HG03342 (cell line): Measurements from ENCODE around the gene NPHP3.
"Not testable (repeated sequence)": the region's sequence is repeated elsewhere in the genome, so short reads cannot be mapped to it uniquely, and the experiment has no call there.

Source experiments
- ATAC-seq: cut with Tn5 transposase; IDR thresholded peaks from one replicate; pipeline ENCODE4 v1.9.1; 2021; ENCODE audit warnings: mild to moderate bottlenecking, moderate library complexity; ENCODE audit not compliant: unreplicated experiment

The NPHP3 gene

GRCh38 chr3:132650153-132650552 is 72.1 kb downstream of the NPHP3 start:
- peak; percentile 66 for ATAC-seq

GRCh38 chr3:132645058-132645457 is 77.2 kb downstream of the NPHP3 start:
- no peak for ATAC-seq

GRCh38 chr3:132643366-132643765 is 78.8 kb downstream of the NPHP3 start:
- ATAC-seq = no peak

- no peak for ATAC-seq
Observed at GRCh38 chr3:132642539-132642847, 79.7 kb downstream of the NPHP3 start.

GRCh38 chr3:132641837-132642538 is 80.2 kb downstream of the NPHP3 start:
- ATAC-seq = no peak

GRCh38 chr3:132641427-132641826 is 80.8 kb downstream of the NPHP3 start:
- ATAC-seq = not testable (repeated sequence)

GRCh38 chr3:132638706-132639105 is 83.5 kb downstream of the NPHP3 start:
- ATAC-seq = no peak

GRCh38 chr3:132637590-132637989 is 84.6 kb downstream of the NPHP3 start:
- no peak for ATAC-seq

GRCh38 chr3:132635052-132635451 is 87.2 kb downstream of the NPHP3 start:
- ATAC-seq = no peak
